GM18505 (cell line): ENCODE results near the gene ARHGEF19.

ENCODE experiments used
- ATAC-seq: cut with Tn5 transposase; IDR thresholded peaks from one replicate; pipeline ENCODE4 v1.9.1; 2021; ENCODE audit not compliant: unreplicated experiment
- POLR2A ChIP-seq: IDR thresholded peaks from 4 replicates; pipeline ENCODE4 v1.6.1; 2011; ENCODE audit warnings: borderline replicate concordance; ENCODE audit not compliant: insufficient read depth, insufficient read length; ENCODE audit errors: extremely low read depth

The ARHGEF19 gene

DNA sequence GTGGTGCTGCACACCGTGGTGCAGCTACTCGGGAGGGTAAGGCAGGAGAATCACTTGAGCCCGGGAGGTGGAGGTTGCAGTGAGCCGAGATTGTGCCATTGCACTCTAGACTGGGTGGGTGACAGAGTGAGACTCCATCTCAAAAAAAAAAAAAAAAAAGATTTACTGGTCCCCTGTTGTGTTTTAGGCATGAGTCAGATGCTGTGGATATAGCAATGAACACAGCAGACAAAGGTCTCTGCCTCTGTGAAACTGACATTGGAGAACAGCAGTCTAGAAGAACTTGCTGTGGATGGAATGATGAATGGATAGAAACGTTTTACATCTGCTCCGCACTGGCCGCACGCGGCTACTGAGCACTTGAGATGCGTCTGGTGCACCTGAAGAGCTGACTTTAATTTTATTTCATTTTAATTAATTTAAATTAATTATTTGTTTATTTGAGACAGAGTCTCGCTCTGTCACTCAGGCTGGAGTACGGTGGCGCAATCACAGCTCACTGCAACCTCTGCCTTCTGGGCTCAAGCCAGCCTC, 32.1 kb downstream of the ARHGEF19 start:
- TF ChIP-seq POLR2A = no peak
- no peak for ATAC-seq

DNA sequence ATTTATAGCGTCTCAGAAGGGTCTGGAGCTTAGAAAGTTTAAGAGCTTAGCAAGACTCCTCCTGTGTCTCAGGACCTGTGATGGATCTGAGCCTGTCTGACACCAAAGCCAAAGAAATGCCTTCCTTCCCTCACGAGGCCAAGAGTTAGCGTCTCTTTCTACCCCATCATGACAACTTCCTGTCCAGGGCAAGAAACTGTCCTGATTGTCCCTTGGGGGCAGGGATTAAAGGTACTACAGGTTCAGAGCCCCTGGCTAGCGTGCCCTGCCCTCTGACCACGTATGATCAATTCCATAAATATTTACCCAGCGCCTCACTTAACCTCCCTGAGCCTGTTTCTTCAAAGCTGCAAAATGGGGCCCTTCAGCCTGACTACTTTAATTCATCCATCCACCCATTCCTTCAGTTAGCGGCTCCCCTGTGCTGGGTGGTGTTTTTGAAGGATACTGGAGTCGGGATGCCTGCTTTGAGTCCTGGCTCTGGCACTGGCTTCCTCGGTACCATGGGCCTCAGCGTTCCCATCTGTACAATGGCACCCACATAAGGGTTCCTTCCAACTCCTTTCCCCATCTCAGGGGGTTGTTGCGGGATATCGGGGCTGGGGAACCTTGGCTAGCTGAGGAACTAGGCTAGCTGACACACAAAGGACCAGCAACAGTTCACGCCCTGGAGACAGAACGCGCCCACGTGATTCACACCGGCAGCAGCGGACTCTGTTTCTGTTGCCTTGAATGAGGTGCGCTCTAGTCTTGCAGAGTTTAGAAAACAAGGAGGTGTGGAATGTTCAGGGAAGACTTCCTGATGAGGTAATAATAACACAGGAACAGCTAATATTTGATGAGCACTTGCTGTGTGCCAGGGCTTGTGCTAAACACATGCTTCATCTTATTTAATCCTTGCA, 33.6 kb downstream of the ARHGEF19 start:
- TF ChIP-seq POLR2A = no peak
- ATAC-seq = no peak

DNA sequence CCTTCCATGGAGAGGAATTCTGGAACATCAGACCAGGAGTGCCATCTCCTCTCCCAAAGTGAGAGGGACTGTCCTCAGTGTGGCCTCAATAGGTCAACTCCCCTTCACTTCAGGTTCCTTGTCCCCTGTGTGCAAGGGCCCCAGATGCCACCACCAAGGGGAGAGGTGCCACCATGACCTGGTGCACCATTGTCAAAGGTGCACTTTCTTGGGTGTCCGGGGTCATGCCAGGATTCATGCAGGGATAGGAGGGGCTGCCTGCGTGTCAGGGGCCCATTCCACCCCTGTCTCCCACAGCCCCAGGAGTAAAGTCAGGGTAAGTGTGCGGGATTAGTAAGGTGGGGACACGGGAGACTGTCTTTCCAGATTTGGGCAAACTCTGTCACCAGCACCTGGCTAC, 35.1 kb downstream of the ARHGEF19 start:
- TF ChIP-seq POLR2A = no peak
- no peak for ATAC-seq

DNA sequence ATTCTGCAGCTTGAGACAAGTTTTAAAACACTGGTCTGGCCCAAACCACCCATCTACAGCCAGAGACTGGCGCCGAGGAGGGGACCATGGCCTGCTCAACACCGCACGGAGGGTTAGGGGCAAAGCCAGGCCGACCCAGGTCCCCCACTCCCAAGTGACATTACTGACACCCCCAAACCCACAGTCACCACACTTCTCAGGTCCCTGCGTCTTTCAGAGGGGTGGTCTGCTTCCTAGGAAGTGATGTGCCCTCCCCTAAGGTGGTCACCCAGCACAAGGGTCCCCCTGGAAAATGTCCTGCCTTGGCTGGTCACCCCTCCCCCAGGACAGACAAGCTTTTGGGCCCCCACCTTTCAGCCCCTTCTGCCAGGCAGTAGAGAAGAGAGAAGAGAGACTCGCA, 35.8 kb downstream of the ARHGEF19 start:
- no peak for TF ChIP-seq POLR2A
- no peak for ATAC-seq

DNA sequence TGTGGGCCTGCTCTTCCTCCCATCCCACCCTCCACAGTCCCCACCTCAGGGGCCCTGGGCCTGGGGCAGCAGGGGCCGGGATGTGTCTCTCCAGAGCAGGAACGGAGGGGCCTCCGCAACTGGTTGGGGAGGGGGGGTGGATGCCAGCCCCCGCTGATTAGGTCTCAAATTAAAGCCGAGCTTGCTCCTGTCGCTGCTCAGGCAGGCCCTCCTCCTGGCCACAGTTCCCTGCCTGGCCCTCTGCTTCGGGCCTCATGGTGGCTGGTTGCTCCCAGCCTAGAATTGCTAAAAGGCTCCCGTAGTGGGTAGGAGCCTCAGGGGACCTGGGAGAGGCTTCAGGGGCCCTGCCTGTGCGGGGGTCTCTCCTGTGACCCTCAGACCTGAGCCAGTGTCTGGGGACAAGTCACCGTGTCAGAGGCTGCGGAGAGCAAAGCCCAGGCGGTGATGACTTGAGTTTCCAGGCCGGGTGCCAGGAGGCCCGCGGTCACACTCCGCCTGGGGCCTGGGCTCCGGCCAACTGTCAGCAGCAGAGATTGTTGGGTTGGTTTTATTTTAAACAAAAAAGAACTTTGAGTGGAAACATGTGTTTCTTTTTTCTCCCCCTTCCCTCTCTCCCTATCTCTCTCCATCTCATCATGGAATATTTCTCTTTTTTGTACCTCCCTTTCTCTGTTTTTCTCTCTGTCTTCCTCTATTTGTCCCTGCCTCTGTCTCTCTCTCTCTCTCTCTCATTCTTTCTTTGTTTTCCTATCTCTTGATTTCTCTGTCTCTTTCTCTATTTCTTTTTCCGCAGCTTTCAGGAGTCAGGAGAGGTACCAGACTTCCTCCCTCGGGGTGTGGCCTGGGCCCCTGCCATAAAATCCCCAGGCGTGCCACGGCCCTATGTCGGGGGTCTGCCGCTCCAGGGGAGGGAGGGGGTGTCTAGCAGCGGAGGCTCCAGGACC, 36.6 kb downstream of the ARHGEF19 start:
- TF ChIP-seq POLR2A = no peak
- no peak for ATAC-seq

DNA sequence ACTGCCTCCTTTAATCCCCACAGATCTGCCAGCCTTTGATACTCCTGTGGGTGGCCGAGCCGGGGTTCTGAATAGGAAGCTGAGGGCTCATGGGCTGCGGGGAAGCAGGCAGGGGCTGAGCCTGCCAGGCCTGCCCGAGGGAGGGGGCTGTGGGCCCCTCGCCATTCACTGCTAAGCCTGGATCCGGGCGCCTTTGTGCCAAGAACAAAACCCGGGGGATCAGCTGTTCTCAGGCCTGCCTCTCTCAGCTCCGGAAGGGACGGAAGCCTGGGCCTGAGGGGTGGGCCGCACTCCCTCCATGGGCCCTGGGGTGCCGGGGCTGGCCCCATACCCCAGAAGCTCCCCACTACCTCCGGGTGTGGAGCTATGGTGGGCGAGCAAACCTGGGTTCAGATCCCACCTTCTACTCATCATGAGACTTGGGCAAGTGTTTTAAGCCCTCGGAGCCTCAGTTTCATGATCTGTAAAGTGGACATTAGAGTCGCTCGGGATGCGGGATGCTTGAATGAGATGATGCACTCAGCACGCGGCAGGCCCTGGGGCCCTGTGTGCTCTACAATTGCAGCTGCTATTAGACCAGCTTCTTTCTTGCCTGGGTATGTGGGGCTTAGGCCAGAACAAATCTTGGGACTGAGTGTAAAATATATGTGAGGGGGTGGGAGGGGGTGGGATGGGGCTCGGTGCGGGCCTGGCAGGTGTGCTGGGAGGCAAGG, 37.4 kb downstream of the ARHGEF19 start:
- no peak for ATAC-seq
- no peak for TF ChIP-seq POLR2A

DNA sequence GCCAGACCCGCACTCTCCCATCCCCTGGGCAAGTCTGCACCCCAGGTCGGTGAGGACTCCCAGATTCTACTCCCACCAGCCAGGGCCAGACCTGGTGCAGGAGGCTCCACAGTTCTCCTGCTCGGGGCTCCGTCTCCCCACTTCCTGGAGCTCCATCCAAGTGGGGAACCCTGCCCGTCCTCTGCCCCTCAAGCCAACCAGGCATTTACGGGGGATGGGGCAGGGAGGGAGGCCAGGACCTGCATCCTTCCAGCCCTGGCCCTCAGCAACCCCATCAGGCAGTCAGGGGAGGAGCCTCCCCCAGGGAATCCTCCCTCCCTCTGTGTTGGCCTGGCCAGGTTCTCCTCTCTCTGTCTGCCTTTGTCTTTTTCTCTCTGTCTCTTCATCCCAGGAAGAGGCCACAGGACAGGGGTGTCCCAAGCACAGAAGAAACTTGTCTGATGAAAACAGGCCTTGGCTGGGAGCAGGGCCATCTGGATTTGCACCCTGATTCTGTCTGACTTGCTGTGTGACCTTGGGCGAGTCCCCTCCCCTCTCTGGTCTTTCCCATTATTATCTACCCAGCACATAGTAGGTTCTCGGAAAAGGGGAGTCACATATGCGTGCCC, 38.1 kb downstream of the ARHGEF19 start:
- no peak for TF ChIP-seq POLR2A
- ATAC-seq = no peak

DNA sequence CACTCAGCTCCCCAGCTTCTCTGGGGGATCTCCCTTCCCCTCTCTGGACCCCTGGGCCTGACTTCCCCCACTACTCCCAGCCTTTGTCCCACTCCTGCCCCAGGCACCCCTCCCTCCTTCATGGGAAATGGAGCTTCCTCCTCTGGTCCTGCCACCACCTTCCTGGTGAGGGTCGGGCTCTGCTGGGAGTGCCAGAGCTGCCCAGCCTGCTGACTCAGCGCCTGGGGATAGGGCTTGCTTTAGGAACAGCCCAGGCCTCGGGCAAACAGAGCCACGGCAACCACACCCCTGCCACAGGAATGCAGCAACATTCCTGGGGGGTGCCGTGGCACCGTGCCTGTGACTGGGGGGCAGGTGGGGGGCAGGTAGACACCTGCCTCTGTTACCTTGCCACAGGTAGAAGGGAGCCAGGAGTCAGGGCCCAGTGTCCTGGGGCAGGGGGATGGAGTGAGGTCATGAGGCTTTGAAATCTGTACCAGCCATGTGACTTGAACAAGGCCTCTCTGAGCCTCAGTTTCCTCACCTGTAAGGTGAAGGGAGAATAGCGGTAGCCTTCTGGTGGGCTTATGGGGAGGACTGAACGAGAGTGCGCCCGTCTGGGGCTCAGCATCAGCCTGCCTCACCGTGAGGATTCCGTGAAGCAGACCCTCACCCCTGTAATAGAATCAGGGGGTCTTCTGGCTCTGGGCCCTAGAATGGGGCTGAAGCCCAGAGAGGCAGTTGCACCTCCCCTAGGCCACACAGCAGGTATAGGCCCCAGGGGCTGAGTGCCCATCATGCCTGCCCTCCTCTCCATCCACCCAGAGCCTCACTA, 38.8 kb downstream of the ARHGEF19 start:
- ATAC-seq = no peak

DNA sequence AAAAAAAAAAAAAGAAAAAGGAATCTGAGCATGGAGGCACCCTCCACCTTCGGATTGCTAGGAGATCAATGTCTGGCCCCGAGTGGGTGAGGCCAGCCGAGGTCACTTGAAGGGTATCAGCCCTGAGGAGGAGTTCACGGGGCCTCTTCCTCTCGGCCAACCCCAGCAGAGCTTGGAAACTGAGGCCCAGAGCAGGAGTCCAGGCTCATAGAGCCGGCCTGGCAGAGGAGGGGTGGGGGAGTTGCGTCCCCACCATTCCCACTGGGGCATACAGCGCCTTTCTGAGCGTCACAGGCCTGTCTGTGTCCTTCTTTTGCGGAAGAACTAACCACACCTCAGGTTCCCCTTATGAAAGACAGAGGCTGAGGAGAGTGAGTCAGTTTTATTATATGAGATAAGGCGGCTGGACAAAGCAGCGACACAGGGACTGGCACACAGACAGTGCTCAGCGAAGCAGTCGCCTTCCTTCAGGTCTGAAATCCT, 39.4 kb downstream of the ARHGEF19 start:
- no peak for ATAC-seq
- TF ChIP-seq POLR2A = no peak

More for the DNA sequence above, 38.8 kb downstream of the ARHGEF19 start:
- TF ChIP-seq POLR2A = no peak

DNA sequence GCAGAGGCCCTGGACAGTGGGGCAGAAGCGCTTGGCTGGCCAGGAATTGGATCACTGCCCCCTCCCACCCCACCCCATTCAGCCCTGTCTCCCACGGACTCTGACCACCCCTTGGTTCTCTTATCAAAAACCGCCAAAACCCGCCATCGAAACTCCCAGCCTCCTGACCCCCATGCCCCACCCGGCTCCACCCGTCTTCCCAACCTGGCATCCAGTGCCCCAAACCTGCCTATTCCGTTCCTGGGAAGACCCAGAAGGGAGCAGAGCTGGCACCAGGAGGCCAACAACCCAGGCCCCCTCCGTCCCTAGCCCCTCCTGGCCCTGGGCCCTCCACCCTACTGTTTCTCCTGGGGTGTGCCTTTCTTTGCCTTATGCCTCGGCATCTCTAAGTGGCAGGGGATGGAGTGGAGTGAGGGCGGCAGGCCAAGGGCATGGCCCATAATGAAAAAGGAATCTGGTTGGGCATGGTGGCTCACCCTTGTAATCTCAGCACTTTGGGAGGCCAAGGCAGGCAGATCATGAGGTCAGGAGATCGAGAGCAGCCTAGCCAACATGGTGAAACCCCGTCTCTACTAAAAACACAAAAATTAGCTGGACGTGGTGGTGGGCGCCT, 40.1 kb downstream of the ARHGEF19 start:
- no peak for TF ChIP-seq POLR2A
- no peak for ATAC-seq

DNA sequence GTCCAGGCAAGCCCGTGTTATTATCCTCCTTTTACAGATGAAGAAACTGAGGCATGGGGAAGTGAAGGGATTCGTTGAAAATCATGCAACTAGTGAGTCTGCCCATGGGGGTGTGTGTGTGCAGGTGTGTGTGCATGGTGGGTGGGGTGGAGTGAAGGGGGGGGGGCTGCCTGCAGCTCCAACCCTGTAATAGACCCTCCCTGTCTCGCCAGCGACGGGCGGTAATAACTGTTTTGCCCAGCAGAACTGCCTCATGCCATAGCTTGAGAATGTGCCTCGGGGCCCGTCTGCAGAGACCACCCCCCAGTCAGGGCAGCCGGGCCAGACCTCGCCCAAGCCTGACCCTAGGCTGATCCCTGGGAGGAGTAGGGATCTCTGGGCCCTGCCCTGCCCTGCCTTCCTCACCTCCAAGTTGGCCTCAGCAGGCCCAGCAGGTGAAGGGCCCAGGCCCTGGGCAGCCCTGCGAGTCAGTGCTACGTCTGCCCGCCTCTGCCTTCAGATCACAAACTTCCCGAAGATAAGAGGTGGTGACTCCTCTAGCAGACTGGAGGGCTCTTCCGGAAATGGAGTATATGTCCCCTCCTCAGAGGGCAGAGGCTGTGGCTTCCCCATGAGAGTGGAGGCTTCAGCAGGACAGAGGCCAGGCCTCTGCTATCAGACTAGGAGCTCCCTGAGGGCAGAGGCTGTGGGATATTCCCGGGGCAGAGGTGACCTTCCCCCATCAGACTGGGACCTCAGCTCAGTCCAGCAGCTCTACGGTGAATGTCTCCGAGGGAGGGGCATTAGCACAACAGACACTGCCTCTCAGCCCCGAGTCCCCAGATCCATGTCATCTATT, 40.9 kb downstream of the ARHGEF19 start:
- no peak for TF ChIP-seq POLR2A
- no peak for ATAC-seq

DNA sequence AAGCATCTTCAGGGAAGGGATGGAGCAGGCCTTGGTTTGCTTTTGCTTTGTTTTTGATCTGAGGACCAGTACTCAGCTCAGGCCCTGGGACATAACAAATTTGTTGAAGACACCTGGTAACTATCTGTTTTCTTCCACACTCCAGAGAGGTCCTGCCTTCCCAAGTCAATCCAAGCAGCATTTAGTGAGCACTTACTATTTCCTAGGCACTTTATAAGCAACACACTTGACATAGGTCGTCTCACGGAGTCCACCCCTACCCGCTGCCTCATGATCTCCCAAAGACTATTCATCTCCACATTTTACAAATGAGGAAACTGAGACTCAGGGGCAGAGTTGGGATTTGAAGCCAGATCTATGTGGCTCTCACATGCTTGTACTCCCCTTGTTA, 42.2 kb downstream of the ARHGEF19 start:
- no peak for TF ChIP-seq POLR2A

More for the DNA sequence above, 42.2 kb downstream of the ARHGEF19 start:
- ATAC-seq = no peak
